NCI-H526 (cell line): Measurements from ENCODE around the gene CDH23.

Experiments used
- DNase-seq, 2 experiments: peaks; one replicate each; lab custom pipeline; 2025; lab: John Stamatoyannopoulos, UW

CDH23 gene

DNA sequence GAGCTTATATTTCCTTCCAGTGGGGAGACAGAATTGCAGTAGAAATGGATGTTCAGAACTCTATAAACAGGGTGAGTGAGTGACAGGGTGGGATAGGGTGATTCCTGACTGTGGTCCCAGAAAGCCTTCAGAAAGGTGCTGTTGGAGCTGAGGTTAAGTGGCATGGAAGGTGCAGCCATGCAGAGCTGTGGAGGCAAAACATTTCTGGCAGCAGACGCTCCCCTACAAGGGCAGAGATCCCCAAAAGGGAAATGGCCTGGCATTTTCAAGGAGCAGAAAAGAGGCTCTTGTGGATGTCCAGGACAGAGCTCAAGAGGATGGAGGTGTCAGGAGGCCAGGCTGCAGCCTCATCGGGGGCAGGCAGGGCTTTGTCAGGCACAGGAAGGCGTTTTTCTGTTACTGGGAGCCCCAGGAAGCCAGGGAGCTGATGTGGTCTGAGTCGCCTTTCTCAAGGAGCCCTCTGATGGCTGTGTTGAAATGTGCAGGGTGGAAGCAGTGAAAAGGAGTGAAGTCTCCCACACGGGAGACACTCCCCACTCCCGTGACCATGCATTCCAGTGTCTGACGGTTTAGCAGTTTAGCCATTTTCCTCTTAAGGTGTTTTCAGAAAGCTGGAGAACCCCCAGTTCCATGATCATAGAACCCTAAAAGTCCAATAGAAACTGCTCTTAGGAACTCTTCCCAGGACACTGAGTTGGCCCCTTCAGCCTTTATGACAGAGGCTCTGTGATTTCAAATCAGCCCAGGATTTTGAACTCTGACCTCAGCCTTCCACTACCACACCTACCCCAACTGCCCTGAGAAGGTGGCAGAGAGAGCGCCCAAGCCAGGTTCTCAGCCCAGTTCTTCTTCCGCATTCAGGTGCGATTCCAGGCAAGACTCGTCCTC lies 226.6 kb downstream of the CDH23 start:
- peak in 1 of 2 experiments; percentile 34 for DNase-seq

DNA sequence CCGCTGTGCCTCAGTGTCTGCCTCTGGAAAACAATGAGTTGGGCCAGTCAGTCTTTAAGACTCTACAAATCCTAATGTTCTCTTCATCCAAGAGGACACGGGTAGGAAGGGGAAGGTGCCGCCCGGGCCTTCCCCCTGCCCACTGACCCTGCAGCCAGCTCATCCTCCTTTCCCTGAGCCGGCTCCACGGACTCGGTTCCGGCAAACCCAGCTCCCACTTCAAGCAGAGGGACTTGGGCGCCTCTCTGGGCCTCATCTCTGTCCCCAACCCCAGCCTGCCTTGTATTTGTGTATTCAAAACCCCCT lies 227.2 kb downstream of the CDH23 start:
- DNase-seq: peak; percentile 3 to 70

DNA sequence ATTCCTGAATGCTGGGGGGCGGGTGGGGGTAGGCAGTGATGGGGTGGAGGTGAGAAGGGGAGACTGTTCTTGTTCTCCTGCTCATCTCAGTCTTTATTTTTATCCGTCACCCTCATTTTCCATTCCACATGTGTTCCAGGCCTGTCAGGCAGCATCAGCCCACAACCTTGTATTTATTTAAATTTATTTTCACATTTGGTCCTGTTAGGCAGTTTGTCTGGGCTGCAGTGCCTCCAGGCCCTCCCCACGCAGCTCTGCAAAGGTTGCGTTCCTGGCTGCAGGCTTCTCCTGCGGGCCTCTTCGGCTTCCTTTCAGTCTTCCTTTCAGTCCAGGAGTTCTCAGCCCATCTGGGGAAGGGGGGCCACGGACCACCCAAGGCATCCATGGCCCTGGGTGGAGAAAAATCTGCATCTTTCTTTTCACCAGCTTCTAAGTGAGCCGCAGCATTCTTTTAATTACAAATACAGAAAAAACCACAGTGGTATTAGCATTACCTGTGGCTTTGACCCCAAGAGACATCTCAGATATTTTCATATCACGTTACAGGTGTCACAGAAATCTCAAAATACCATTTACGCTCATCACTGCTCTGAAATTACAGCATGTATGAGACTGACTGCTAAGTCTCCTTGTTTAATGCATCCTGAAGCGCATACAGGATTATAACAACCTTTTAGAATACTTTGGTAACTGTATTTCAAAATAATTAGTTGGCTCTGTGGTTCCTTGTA lies 228.9 kb downstream of the CDH23 start:
- peak; percentile 50 to 75 for DNase-seq

DNA sequence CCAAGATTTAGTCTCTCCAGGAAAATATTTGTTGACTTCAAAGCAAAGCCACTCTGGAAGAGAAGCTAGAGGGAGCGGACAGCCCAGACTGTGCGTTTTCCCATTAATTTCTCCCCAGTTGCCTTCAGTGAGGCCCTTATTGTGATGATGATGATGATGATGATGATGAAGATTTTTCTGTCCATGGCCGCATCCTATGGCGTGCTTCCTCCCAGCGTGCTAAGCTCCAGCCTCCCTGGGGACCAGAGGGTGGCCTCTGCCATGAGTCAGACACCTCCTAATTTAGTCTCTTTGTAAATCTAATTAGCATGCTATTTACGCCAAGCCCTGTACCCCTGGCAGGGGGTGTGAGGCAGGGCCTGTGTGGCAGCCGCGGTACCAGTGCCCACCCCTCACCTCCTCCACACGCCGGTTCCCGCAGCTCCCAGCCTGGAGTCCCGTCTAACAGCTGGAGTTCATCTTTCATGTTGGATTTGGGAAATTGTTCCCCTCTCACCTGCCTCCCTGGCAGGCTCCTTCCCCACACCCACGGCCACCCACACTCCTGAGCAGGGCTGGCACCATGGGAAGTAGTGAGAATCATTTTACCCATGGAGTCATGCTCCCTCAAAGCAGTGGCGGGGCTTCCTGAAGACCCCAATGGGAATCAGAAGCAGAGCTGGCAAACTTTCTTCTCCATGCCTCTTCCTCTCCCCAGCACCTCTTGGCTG lies 230.7 kb downstream of the CDH23 start:
- peak in 1 of 2 experiments; percentile 30 for DNase-seq

DNA sequence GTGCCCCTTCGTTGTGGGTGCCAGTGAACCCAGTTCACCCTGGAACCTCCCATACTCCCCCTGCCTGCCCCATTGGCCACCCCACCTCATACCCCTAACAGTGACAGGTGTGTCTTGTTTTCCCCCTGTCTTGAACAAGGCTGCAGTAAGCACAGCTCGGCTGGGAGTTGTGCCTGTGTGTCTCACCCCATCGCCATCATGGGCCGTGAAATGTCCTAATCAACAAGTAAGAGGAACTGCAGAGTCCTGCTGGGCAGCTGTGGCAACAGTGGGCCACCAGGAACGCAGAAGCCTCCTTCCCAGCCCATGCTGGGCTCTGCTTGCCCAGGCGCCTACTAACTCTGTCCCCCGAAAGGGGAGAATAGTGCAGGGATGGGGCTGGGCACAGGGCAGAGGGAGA lies 231.2 kb downstream of the CDH23 start:
- DNase-seq: no peak

DNA sequence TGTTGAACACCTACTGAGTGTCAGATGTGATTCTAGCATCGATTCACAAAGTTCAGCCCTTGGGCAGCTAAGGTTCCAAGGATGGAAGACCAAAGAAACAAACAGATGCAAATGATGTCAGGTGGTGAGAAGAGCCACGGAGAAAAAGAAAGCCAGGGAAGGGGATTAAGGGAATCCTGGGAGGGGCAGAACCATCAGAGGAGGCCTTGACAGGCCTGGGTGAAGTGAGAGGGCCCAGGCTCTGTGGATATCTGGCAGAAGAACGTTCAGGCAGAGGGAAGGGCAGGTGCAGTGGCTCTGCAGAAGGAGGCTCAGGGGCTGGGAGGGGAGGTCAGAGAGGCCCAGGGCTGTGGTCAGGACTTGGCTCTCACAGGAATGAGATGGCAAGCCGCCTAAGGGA lies 232.4 kb downstream of the CDH23 start:
- peak in 1 of 2 experiments; percentile 51 for DNase-seq

DNA sequence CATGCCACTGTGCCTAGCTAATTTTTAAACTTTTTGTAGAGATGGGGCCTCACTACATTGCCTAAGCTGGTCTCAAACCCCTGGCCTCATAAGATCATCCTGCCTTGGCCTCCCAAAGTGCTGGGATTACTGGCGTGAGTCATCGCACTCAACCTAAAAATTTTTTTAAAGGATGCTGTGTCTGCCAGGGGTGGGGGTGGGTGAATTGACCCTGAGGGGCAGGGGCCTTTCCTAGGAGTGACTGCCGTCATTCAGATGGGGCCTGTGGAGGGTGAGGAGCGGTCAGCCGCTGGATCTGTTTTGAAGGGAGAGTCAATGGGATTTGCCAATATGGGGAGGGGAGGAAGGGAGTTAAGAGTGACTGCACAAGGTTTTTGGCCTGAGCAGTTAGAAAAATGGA lies 233.4 kb downstream of the CDH23 start:
- no peak for DNase-seq

DNA sequence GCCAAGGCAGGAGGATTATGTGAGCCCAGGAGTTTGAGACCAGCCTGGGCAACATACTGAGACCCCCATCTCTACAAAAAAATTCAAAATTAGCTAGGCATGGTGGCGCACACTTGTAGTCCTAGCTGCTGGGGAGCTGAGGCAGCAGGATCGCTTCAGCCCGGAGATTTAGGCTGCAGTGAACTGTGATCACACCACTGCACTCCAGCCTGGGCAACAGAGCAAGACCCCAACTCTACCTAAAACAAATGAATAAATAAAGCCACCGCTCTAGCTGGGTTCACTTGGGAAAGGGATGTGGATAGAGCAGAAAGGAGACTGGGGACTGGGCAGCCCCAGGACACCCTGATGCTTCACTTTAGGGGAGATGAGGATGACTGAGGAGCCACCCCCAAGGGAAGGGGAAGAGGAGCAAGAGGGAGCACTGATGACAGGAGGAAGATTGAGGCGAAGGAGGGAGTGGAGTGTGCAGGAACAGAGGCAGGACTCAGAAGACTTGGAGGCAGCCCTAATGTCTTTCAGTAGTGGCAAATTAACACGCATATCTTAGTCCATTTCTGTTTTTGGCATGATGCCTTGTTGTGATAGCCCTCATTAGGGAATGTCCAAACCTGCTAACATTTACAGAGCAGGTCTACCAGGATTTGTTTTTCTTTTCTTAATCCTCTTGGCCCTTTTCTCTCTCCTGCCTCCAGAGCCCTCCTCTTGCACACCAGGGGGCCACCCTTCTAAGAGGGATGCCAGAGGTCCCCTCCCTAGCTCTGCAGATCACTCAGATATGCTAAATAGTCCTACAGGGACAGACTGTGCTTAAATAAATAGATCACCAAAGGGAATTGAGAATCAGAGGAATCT lies 234.5 kb downstream of the CDH23 start:
- no peak for DNase-seq

DNA sequence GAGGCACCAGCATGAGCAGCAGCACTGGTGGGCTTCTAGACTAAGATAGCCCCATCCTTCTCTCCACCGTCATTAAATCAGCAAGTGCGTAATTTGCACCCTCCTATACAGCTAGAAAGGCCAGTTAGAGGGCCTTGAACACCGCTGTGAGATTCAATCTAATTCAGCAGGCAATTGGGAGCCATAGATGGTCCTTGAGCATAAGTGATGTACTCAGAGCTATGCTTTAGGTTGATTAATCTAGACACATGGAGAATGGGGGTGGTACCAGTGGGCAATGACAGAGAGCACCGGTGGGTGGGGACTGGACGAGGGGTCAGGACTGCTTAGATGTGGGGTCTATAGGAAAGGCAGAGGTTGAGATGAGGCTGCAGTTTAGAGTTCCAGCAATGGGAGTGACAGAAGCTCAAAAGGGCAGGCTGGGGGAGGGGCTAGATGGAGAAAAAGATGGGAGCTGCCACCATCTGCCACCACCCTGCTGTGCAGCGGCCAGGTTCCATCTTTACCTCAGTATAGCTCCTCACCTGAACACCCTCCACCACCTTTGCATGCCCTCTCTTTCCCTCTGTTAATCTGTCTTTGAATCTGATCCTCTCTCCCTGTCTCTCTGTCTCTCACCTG lies 235.6 kb downstream of the CDH23 start:
- DNase-seq: peak in 1 of 2 experiments; percentile 59

DNA sequence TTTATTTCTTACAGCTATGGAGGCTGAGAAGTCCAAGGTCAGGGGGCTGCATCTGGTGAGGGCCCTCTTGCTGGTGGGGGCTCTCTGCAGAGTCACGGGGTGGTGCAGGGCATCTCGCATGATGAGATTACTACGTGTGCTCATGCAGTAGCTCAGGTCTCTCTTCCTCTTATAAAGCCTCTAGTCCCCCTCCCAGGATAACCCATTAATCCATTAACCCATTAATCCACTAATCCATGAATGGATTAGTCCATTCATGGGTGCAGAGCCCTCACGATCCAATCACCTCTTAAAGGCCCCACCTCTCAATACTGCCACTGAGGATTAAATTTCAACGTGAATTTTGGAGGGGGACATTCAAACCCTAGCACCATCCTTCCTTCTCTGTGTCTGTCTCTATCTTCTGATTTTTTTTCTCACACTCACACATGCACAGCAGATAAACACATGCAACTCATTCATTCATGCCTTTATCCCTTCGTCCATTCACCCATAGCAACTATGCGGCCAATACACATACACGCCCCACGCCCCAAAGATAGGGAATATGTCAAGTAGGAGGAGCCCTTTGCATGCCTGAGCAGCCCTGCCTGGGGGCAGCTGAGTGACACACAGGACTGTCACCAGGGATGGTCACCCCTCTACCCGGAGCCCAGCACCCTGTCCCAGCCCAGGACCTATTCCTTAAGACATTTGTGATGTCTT lies 236.3 kb downstream of the CDH23 start:
- DNase-seq: peak in 1 of 2 experiments; percentile 42

DNA sequence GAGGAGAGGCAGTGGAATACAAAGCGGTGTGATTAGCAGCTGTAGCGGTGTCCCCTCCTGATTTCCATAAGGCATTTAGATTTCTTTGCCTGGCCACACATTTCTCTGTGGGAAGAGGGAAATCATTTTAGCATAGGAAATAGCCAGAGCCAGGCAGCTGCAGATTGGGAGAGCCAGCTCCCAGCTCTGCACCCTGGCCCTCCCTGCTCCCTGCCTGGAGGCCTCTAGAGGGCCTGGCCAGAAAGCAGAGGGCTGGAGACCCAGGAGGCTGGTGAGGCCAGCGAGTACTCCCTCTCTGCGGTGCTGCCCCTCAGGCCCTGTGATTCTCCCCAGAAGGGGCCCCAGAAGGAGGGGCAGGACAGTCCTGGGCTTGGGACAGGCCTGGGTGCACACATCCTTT lies 237.2 kb downstream of the CDH23 start:
- peak; percentile 80 to 91 for DNase-seq

DNA sequence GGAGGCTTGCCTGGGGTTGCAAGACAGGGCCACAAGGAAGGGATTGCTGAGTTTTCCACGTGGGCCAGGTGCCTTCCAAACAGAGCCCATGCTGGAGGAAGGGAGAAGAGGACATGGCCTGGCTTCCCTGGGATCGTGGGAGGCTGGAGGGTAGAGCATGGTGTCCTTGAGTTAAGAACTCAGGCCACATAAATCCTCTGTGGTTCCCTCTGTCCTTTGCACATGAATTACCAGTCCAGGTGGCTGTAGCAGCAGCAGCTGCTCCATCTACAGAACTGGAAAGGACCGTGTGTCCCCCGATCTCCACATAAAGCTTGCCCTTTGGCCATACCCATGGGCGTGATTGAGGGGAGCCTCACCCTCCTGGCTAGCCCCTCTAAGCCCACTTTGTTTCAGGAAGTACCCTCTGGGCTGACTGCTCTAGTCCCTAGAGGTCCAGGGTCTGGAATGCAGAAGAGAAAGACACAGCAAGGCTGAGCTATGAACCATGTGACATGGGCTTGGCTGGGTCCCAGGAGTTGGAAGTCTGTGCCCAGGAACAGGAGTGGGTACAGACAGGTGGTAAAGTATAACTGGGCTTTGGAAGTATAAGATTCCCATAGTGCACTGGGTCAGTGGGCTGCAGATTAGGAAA lies 237.9 kb downstream of the CDH23 start:
- peak in 1 of 2 experiments; percentile 49 for DNase-seq

DNA sequence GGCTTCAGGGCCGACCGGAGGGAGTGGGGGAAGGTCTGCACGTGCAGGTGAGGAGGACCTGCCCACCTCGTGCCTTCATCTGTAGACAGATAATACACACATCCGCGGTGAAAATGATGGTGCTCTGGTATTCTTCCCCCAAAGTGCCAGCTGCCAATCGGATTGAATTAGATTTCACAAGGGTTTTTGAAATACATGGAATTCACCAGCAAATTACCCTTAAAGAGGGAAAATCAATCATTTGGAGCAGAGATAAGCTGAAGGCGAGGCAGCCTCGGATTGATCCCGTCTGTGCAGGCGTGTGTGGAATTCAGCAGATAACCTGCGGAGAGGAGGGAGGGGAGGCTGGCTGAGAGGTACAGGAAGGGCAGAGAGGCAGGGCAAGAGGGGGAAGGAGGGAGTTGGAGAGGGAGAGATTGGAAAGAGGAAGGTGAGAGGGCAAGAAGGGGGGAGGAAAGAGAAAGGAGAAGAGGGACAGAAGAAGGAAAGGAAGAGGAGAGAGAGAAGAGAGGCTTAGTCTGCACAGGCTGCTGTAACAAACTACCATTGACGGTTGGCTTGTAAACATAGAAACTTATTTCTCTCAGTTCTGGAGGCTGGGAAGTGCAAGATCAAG lies 238.6 kb downstream of the CDH23 start:
- DNase-seq: peak in 1 of 2 experiments; percentile 53

DNA sequence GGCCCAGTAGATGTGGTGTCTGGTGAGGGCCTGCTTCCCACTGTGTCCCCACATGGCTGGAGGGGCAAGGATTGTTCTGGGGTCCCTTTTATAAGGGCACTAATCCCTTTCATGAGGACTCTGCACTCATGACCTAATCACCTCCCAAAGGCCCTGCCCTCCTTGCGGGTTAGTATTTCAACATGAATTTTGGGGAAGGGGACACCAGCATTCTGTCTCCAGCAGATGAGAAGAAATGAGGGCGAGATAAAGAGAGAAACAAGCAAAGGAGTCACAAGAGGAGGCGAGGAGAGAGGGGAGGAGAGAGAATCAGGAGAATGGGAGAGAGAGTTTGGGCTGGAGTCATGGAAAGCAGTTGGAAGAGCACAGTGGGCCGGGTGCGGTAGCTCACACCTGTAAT lies 239.1 kb downstream of the CDH23 start:
- DNase-seq: no peak

DNA sequence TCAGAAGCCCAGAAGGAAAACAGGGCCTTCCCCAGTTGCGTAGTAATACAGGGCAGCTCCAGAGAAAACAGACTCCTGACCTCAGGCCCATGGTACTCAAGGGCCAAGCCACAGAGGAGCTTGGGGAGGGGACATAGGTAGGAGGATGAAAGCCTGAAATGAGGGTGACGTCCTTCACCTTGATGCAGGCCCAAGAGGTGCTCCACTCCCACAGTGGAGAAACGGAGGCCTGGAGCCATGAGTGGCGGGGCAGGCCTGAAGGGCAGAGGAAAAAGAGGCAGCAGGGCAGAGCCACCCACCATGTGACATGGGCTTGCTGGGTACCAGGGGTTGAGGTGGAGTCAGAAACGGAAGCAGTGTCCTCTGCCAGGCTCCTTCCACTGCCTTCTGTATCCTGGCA lies 239.9 kb downstream of the CDH23 start:
- no peak for DNase-seq

DNA sequence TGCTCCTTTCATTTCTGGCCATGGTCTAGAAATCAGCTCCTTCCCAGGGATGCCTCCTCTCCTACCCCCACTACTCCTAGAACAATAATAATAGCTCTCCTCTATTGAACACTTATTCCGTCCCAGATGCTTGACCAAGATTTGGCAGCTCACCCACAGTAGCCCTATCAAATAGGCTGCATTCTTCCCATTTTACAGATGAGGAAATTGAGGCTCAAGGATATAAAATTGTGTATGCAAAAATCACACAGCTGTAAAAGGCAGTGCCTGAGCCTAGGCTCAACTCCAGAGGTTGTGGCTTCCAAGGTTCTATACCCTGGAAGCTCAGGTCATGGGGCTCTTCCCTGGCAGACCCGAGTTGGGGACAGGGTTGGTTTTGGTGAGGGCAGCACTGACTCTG lies 240.6 kb downstream of the CDH23 start:
- DNase-seq: no peak

DNA sequence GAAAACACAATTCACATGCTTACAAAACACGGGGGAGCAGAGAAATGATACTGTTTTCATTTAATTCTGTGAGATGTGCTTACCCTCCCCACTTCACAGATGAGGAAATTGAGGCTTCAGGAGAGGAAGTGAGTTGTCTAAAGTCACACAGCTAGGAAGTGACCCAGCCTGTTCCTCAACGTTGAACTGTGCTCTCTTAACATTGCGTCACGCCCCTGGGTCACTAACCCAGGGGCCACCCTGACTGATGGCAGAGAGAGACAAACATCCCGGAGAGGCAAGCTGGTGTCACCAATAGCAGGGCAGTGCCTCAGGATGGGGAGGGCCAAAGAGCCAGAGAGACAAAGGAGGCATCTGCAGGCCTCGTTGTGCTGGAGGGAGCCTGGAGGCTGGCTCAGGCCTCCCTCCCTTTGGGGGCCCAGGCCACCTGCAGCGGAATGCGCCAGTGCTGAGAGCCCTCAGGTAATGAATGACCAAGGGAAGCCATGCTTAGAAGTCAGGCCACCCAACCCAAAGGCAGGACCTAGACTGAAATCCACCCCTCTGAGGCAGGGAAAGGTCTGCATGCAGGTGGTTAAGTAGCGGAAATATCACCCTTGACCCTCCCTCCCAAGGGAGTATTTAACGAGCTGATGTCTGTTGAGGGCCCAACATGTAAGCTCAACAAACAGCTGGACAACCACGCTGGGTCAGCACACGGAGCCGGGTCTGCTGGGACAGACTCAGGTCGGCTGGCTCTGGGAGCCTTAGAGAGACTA lies 241.5 kb downstream of the CDH23 start:
- peak in 1 of 2 experiments; percentile 66 for DNase-seq

DNA sequence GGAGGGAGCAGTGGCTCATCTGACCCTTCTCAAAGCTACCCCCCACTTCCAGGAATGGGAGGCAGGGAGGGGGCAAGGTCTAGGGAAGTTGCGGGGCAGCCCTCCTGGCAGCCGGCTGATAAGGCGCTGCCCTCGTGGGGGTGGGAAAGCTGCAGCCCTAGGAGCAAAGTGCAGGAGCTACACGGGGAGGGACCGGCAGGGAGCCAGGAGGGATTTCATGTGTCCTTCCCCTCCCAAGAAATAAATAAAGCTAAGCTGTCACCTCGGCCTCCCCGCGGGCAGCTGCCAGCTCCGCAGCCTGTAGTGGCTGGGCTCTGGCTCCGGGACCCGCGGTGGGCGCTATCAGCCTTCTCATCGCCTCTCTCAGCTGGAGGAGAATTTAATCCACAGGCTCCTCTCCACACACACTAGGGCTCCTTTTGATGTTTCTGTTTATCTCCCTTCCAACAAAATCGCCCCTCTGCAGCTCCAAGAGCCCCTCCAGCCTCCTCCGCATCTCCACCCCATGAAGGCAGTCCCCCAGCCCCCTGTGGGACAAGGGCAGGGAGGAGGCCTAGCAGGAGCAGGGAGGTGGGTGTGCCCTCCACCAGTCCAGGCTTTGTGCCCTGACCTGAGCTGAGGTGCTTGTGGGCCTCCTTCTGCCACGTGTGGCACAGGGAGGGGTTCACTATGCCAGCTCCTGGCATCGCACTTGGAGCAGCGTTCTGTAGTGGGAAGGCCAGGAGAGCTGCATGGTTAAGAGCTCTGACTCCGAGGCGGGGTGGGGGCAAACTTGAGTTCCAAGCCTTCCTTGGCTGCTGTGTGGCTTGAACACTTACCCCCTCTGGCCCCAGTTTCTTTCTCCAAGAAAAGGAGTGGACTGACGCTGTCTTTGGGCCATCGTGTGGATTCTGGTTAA lies 242.4 kb downstream of the CDH23 start:
- DNase-seq: peak; percentile 36 to 66
